Smooth muscle cell (in vitro differentiated cells): ENCODE data around the gene MYH6. TPM values are rescaled to one million over a fixed set of nuclear protein-coding genes. Genes with fewer than 3 reads are reported as not detected.

ENCODE experiments used
- DNase-seq: peaks from one replicate; lab custom pipeline; 2025; ENCODE audit not compliant: unreplicated experiment; lab: John Stamatoyannopoulos, UW
- H2AFZ ChIP-seq: fragments of 200-600 bp; sonication (generic); 2 replicates; pipeline ENCODE4 v1.6.0; 2016; ENCODE audit warnings: antibody characterized with exemption, low read depth, mild to moderate bottlenecking
- H3F3A ChIP-seq: fragments of 200-600 bp; sonication (generic); 2 replicates; pipeline ENCODE4 v1.6.0; 2017; ENCODE audit warnings: antibody characterized with exemption, low read depth
- H3K27ac ChIP-seq: fragments of 200-600 bp; sonication (generic); 2 replicates; pipeline ENCODE4 v1.5.1; 2016; ENCODE audit warnings: low read depth, mild to moderate bottlenecking
- H3K27me3 ChIP-seq: fragments of 200-600 bp; sonication (generic); 2 replicates; pipeline ENCODE4 v1.6.1; 2016; ENCODE audit warnings: low read depth, mild to moderate bottlenecking
- H3K36me3 ChIP-seq: fragments of 200-600 bp; sonication (generic); 2 replicates; pipeline ENCODE4 v1.5.1; 2016; ENCODE audit warnings: low read depth
- H3K4me1 ChIP-seq: fragments of 200-600 bp; sonication (generic); 2 replicates; pipeline ENCODE4 v1.5.1; 2016; ENCODE audit warnings: low read depth
- H3K4me2 ChIP-seq: fragments of 200-600 bp; sonication (generic); 2 replicates; pipeline ENCODE4 v1.6.0; 2016; ENCODE audit warnings: mild to moderate bottlenecking
- H3K4me3 ChIP-seq: fragments of 200-600 bp; sonication (generic); 2 replicates; pipeline ENCODE4 v1.5.1; 2016; ENCODE audit warnings: mild to moderate bottlenecking
- H3K79me2 ChIP-seq: fragments of 200-600 bp; sonication (generic); 2 replicates; pipeline ENCODE4 v1.6.0; 2016; ENCODE audit warnings: low read depth, mild to moderate bottlenecking
- H3K9ac ChIP-seq: fragments of 200-600 bp; sonication (generic); 2 replicates; pipeline ENCODE4 v1.6.0; 2016; ENCODE audit warnings: low read depth
- H3K9me3 ChIP-seq: fragments of 200-600 bp; sonication (generic); replicated peaks from 2 replicates; pipeline ENCODE4 v1.5.1; 2016; ENCODE audit warnings: low read depth
- H4K20me1 ChIP-seq: fragments of 200-600 bp; sonication (generic); 2 replicates; pipeline ENCODE4 v1.6.0; 2016; ENCODE audit warnings: low read depth
- WGBS: methylation state at CpG from one replicate; pipeline ENCODE4 v1.1.7; 2016; ENCODE audit warnings: low lambda C conversion rate; 5-methylcytosine and 5-hydroxymethylcytosine counted together
- polyA plus RNA-seq: library from polyadenylated mRNA; unstranded; fragments of >200 nt; fragmentation: Nextera tagmentation; extraction: Ambion mirVana; gene quantifications from 2 replicates; pipeline ENCODE4 v1.2.1, GENCODE V29; 2016
- total RNA-seq: library from RNA; depleted of rRNA; stranded (reverse); fragments of >200 nt; gene quantifications from 2 replicates; pipeline ENCODE4 v1.2.3, GENCODE V29; 2014
- TF ChIP-seq, protein P1 (sequence below): fragments of 200-600 bp; sonication (generic); IDR thresholded peaks from 2 replicates; pipeline ENCODE4 v1.5.1; 2017; ENCODE audit warnings: borderline replicate concordance, mild to moderate bottlenecking, antibody characterized with exemption; ENCODE audit not compliant: insufficient read depth, poor library complexity, severe bottlenecking

Gene MYH6
- total and polyA plus RNA-seq, 2 experiments from 2014 or later: 0.23 TPM; not detected in 1

DNA sequence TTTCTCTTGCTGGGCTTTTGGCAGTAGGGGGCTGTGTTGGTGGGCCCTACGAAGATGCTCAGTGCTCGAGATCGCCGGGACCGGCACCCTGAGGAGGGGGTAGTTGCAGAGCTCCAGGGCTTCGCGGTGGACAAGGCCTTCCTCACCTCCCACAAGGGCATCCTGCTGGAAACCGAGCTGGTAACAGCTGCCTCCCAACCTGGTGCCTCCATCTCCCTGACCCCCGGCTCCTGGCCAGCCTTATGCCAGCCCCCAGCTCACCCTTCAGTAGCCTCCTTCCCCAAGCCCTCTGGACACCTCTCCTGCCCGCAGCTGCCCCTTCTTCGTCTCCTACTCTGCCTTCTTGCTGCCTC lies 30.9 kb downstream of the MYH6 start:
- Histone ChIP-seq H3K79me2 (no peaks in the 10 kb centered on the region), H3K4me1 (peaks cover 7% of the 10 kb centered on the region), H3K9ac (no peak overlapping the region), H2AFZ (no peak overlapping the region), H3K27me3 (no peaks in the 10 kb centered on the region), H3K36me3 (no peaks in the 10 kb centered on the region), H3F3A (no peaks in the 10 kb centered on the region), H3K9me3 (no peaks in the 10 kb centered on the region), H3K27ac (no peak overlapping the region), H3K4me2 (no peak overlapping the region), H3K4me3 (no peak overlapping the region), H4K20me1 (no peaks in the 10 kb centered on the region)
- no peak for DNase-seq
- WGBS: 79% methylated on average over 11 of the region's 11 CpGs
- TF ChIP-seq, protein P1, sequence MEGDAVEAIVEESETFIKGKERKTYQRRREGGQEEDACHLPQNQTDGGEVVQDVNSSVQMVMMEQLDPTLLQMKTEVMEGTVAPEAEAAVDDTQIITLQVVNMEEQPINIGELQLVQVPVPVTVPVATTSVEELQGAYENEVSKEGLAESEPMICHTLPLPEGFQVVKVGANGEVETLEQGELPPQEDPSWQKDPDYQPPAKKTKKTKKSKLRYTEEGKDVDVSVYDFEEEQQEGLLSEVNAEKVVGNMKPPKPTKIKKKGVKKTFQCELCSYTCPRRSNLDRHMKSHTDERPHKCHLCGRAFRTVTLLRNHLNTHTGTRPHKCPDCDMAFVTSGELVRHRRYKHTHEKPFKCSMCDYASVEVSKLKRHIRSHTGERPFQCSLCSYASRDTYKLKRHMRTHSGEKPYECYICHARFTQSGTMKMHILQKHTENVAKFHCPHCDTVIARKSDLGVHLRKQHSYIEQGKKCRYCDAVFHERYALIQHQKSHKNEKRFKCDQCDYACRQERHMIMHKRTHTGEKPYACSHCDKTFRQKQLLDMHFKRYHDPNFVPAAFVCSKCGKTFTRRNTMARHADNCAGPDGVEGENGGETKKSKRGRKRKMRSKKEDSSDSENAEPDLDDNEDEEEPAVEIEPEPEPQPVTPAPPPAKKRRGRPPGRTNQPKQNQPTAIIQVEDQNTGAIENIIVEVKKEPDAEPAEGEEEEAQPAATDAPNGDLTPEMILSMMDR: no peak

DNA sequence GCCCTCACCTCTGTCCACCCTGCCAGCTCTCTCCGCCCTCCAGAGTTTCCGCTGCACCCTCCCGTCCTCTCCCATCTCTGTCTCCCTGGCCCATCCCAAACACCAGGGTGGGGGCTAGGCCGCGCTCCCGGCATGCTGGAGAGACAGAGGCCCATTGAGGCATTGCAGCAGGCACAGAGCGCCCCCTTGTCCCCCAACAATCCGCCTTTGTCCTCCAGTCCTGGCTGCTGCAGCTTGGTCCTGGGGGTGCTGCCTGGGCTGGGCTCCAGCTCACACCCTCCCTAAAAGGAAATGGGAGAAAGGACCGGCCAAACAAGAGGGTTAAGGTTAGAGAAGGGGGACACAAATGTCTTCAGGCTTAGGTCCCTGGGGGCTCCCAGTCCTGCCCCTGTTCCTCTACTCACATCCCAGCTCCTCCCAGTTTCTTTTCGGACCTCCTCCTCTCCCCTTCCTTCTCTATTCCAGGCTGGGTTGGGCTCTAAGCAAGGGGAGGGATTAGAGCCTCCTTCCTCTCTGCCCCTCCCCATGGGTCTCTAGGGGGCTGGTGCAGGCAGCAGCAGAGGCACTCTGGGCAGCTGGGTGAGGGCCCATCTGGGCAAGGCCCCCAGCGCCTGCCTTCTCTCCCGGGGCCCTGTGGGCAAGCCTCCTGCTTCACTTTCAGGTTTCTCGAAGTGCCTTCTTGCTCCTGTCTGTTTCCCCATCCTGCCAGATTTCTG lies 31.4 kb downstream of the MYH6 start, which contains the start of gene CMTM5:
CMTM5 (plus strand) TSS at position 565 of the 716 bp plus-strand sequence. CDS start 206 bp downstream, outside the sequence.
- TF ChIP-seq, protein P1: no peak
- Histone ChIP-seq H3K36me3 (no peaks in the 10 kb centered on the region), H3K9me3 (no peaks in the 10 kb centered on the region), H2AFZ (no peak within 1 kb of the TSS), H3K27ac (no peak within 1 kb of the TSS), H3K4me3 (no peak within 1 kb of the TSS), H3K27me3 (no peaks in the 10 kb centered on the region), H4K20me1 (no peaks in the 10 kb centered on the region), H3F3A (no peaks in the 10 kb centered on the region), H3K79me2 (no peaks in the 10 kb centered on the region), H3K4me2 (no peak within 1 kb of the TSS), H3K9ac (no peak within 1 kb of the TSS), H3K4me1 (peaks cover 7% of the 10 kb centered on the region)
- WGBS: 73% methylated on average over 13 of the region's 13 CpGs
- no peak for DNase-seq

DNA sequence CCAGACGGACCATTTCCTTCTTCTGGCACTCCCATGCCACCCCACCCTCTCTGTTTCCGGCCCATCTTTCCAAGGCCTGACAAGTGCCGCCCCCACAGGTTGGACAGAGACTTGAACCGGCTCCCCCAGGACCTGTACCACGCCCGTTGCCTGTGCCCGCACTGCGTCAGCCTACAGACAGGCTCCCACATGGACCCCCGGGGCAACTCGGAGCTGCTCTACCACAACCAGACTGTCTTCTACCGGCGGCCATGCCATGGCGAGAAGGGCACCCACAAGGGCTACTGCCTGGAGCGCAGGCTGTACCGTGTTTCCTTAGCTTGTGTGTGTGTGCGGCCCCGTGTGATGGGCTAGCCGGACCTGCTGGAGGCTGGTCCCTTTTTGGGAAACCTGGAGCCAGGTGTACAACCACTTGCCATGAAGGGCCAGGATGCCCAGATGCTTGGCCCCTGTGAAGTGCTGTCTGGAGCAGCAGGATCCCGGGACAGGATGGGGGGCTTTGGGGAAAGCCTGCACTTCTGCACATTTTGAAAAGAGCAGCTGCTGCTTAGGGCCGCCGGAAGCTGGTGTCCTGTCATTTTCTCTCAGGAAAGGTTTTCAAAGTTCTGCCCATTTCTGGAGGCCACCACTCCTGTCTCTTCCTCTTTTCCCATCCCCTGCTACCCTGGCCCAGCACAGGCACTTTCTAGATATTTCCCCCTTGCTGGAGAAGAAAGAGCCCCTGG lies 32.4 kb downstream of the MYH6 start:
- Histone ChIP-seq H3F3A (no peaks in the 10 kb centered on the region), H3K4me2 (no peak overlapping the region), H3K27me3 (no peaks in the 10 kb centered on the region), H4K20me1 (no peaks in the 10 kb centered on the region), H3K79me2 (no peaks in the 10 kb centered on the region), H3K27ac (no peak overlapping the region), H3K9ac (no peak overlapping the region), H3K4me3 (no peak overlapping the region), H2AFZ (no peak overlapping the region), H3K9me3 (no peaks in the 10 kb centered on the region), H3K36me3 (no peaks in the 10 kb centered on the region), H3K4me1 (peaks cover 7% of the 10 kb centered on the region)
- DNase-seq: no peak
- 96% methylated on average over 21 of the region's 21 CpGs for WGBS
- TF ChIP-seq, protein P1: no peak

GRCh38 chr14:23373041-23373440 lies 35.0 kb downstream of the MYH6 start:
- H3K36me3 ChIP-seq: no peaks in the 10 kb centered on the region
- 86% methylated on average over 3 of the region's 3 CpGs for WGBS
- H3K4me1 ChIP-seq: peaks cover 7% of the 10 kb centered on the region
- no peak overlapping the region for H3K27ac ChIP-seq
- no peak overlapping the region for H2AFZ ChIP-seq
- H3K4me3 ChIP-seq: no peak overlapping the region
- no peaks in the 10 kb centered on the region for H3K79me2 ChIP-seq
- TF ChIP-seq, protein P1: no peak
- H3K4me2 ChIP-seq: no peak overlapping the region
- no peaks in the 10 kb centered on the region for H4K20me1 ChIP-seq
- no peaks in the 10 kb centered on the region for H3K9me3 ChIP-seq
- no peak for DNase-seq
- H3K27me3 ChIP-seq: no peaks in the 10 kb centered on the region
- no peaks in the 10 kb centered on the region for H3F3A ChIP-seq
- H3K9ac ChIP-seq: no peak overlapping the region
